HPDE6-E6E7 (cell line): Measurements from ENCODE around the gene AHI1.
A peak's percentile ranks its signal among the peaks of the same experiment; 100 is the strongest.
"Not testable (repeated sequence)": the region's sequence is repeated elsewhere in the genome, so short reads cannot be mapped to it uniquely, and the experiment has no call there.

Experiments
- DNase-seq: peaks from one replicate; pipeline ENCODE4 v3.0.0; 2011; ENCODE audit warnings: missing footprints; ENCODE audit errors: extremely low spot score

Gene AHI1

GRCh38 chr6:135390458-135390857 lies 107.1 kb downstream of the AHI1 start:
- no peak for DNase-seq

- DNase-seq, result no peak
These were observed 112.2 kb downstream of the AHI1 start for GRCh38 chr6:135385299-135385698.

DNA sequence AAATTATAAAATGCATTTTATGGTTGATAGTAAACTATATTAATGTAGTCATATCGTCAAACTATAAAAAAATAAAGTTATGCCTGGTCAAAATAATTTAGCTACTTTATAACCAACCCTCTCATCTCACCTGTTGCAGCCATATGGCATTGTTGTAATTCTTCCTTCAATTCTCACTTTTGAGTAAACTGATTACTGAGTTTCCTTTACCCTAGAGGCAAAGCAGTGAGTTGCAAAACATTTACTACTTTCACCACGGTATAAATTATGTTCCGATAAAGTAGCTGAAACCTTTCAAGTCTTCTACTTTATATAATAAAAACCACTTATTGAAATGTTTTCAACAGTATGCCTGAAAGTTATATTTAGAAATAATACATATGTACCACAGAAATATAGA lies 113.8 kb downstream of the AHI1 start:
- DNase-seq, result no peak

DNA sequence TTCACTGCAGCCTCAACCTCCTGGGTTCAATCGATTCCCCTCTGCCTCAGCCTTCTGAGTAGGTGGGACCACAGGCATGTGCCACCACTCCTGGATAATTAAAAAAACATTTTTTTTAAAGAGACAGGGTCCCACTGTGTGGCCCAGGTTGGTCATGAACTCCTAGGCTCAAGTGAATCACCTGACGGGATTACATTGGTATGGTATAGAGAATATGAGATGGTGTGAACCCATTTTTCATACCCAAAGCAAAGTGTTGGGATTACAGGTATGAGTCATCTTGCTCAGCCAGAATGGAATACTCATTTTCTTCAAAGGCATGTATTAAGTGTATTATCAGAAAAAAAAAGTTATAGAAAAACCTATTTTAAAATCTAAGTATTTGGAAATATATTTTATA lies 114.2 kb downstream of the AHI1 start:
- DNase-seq, result no peak

DNA sequence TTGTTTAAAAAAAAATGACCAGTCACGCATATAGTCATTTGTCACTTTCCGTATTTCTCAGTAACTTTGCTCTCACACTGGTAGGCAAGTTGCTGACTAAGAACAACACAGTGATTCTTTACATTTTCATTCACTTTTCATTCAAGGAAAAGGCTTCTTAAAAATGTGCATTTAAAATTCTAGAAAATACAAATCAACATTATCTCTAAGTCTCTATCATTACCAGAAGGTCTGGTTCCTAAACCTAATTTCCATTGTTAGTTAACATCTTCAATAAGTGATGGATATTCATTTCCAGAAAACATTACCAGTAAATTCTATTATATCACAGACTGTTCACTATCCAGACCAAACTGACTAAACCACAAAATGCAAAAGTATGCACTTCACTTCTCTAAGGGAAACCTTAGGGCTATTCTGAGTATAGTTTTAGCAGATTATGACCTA lies 115.3 kb downstream of the AHI1 start:
- DNase-seq, result no peak

DNA sequence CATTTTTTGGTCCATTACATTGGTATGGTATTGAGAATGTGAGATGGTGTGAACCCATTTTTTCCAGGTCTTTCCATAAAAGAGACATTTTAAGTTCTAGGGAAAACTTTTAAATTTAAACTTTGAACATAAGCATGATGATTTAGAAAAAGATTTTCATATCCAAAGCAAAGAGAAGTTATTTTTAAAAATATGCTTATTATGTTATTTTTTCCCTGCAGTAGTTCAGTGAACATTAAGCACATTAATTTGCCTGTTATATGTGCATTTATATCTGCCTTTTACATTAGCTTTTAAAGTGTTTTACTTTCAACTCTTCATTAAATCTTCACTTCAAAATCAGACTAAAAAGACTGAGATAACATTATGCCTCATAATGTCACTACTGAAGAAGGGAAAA lies 116.7 kb downstream of the AHI1 start:
- no peak for DNase-seq

GRCh38 chr6:135379647-135380046 lies 117.9 kb downstream of the AHI1 start:
- DNase-seq, result no peak

- no peak for DNase-seq
These were observed 124.8 kb downstream of the AHI1 start for GRCh38 chr6:135372758-135373157.

GRCh38 chr6:135363622-135364021 lies 133.9 kb downstream of the AHI1 start:
- DNase-seq, result not testable (repeated sequence)

GRCh38 chr6:135362124-135362523 lies 135.4 kb downstream of the AHI1 start:
- no peak for DNase-seq

GRCh38 chr6:135360222-135360621 lies 137.3 kb downstream of the AHI1 start:
- no peak for DNase-seq

DNA sequence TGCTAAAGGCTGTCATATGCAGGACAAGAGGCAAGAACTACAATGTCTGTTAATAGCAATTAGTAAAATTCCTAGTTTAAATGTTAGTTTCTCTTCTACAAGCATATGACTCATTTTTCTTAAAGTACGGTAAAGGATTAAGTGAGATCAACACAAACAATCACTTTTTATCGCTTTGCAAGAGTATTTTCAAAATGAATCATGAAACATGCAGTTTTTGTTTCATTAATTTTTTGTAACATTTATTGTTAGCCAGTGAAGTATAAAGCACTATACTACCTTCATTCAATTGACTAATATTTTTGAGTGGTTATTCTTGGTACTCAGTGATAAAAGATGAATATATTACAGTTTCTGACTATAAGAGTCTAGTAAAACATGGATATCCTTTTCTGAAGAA lies 138.6 kb downstream of the AHI1 start:
- DNase-seq, result no peak

- DNase-seq, result peak; percentile 6
These were observed 139.2 kb downstream of the AHI1 start for GRCh38 chr6:135358251-135358821.

GRCh38 chr6:135354407-135354806 lies 143.1 kb downstream of the AHI1 start:
- DNase-seq, result no peak

DNA sequence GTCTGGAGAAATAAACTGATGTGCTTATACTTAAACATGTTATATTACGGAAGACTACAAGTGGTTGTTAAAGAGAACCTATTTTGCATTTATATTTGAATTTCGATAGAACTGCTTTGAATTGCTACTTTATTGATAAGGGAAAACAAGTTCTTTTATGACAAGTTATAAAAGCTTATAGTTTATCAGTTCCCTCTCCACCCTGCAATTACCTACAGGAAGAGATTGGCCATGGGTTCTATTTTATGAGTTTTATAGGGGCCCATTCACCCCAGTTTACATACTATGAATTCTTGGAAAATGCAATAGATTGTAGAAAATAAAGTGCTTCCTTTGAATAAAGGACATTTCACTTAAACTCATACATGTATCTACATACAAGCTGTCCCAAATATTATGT lies 144.4 kb downstream of the AHI1 start:
- DNase-seq, result no peak

DNA sequence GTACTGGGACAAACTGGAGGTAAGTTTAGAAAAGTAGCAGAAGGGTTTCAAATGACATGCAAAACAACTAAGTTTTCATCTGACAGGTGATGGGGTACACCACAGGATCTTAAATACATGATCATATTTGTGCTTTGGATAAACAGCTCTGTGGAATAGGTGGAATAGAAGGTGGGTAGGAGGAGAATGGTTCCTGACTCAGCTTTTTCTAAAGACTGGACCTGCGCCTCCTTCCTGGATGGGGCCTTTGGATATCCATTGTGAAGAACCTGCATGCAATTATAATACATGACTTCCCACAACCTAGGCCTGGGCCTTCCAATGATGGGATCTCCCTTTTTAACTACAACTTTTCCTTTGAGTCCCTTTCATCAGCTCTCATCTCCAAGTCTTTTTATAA lies 145.9 kb downstream of the AHI1 start:
- no peak for DNase-seq

GRCh38 chr6:135347887-135348286 lies 149.7 kb downstream of the AHI1 start:
- no peak for DNase-seq

GRCh38 chr6:135346747-135347146 lies 150.8 kb downstream of the AHI1 start:
- DNase-seq, result no peak

- DNase-seq, result no peak
These were observed 153.0 kb downstream of the AHI1 start for GRCh38 chr6:135344526-135344925.

DNA sequence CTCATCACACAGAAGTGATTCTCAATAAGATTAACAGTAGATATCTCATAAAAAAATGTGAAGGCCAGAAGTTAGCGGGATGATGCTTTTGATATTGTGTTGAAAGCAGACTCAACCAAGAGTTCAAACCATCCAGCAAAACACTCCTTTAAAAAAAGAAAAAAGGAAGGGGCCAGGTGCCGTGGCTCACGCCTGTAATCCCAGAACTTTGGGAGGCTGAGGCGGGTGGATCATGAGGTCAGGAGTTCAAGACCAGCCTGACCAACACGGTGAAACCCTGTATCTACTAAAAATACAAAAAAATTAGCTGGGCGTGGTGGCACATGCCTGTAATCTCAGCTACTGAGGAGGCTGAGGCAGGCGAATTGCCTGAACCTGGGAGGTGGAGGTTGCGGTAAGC lies 157.6 kb downstream of the AHI1 start:
- not testable (repeated sequence) for DNase-seq

GRCh38 chr6:135334169-135334568 lies 163.4 kb downstream of the AHI1 start:
- DNase-seq, result no peak

- no peak for DNase-seq
These were observed 166.5 kb downstream of the AHI1 start for GRCh38 chr6:135331002-135331401.

GRCh38 chr6:135329851-135330803 lies 167.4 kb downstream of the AHI1 start:
- DNase-seq, result no peak
